HG03460 (cell line): ENCODE measurements around the gene ZNF474.
"Not testable (repeated sequence)": the region's sequence is repeated elsewhere in the genome, so short reads cannot be mapped to it uniquely, and the experiment has no call there.

ENCODE experiments used
- ATAC-seq: cut with Tn5 transposase; IDR thresholded peaks from one replicate; pipeline ENCODE4 v1.9.1; 2021; ENCODE audit not compliant: unreplicated experiment

ZNF474 gene

GRCh38 chr5:122129306-122129705 lies at the start of gene ZNF474:
TSS of gene ZNF474 (plus strand) at chr5:122129546. CDS start at chr5:122151991, 22,445 bp downstream.
- ATAC-seq: no peak

GRCh38 chr5:122081541-122081940 lies 47.8 kb upstream of the ZNF474 start:
- no peak for ATAC-seq

GRCh38 chr5:122083535-122083934 lies 45.8 kb upstream of the ZNF474 start:
- ATAC-seq: no peak

DNA sequence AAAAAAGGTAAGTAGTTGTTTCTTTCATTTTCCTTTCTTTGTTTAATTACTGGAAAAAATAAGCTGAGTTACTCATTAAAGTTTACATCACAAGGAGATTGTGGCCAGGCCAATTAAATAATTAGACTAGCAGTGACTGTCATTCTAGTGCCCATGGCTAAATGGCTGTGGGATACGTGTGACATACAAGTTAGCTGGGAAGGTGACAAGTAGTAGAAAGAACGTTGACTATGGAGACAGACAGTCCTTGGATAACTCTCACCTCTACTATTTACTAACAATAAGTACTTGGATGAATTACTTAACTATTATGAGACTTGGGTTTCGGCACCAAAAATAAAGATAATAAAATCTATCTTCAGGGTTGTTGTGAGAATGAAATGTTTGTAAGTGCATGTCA lies 44.3 kb upstream of the ZNF474 start:
- ATAC-seq: no peak

DNA sequence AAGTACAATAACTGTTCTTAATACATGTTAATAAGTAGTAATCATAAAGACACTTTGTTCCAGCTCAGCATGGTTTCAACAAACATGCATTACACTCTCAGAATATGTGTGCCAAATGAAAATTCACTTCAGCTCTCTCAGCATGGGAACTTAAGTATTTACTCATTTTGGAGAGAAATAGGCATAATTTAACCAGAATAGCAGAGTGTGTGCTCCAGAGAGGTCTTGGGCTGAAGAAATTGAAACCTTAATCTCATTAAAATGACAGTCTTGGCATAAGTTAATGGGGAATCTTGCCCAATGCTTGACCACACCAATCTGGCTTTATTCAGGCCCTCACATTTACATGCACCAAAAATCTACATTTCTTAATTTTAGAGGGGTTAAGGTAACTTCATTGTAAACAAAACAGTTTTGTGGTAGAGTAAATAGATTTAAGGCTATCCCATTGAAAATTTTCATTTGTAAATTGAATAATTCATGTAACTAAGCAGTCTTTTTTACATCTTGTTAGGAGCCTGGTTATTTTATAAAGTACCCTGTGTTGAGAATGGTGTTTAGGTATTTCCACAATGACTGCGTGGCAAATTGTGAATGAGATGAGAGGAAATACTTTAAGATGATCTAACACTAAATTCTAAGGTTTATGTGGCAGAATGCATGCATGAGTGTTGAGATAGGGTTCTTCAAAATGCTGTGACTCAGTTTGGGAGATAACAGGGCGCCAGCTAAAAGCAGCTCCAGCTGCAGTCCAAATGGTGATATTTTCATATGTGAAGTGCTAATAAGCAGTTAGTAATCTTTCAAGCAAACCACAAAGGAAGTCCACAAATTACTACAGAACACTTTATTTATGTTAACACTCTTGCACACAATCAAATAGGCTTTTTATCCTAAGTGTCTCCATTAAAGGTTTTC lies 40.0 kb upstream of the ZNF474 start:
- no peak for ATAC-seq

GRCh38 chr5:122091936-122092600 lies 37.3 kb upstream of the ZNF474 start:
- ATAC-seq: no peak

DNA sequence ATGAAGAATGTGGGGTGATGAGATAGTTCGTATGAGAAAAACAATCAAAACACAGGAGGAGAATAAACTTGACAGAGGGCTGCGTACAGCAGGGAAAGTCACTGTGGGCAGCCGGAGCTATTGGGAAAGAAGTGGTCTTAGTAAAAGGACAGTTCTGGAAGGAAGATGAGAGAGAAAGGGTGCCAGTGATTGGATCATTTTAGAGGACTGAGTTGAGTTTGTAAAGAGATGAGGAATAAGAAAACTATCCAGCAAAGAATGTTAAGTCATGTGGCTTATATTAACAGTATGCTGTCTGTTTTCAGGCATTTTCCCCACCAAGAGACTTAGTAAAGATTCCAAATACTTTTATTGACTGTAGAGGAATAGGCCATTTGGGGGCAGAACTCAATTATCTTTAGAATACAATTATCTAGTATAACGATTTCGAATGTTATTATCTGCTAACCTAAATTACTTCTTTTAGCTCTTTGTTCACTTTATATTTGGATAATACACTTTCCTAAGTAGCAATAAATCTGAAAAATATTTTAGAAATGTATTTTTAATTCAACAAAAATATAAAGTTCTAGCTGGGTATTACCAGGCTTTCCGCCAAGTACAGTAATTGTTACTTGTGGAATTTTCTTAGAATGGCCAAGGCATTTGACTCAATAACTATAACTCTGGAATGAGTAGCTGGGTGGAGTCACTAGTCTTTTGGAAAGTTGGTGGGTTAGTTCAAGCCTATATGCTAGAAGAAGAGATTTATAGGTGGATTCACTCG lies 35.7 kb upstream of the ZNF474 start:
- ATAC-seq: no peak

DNA sequence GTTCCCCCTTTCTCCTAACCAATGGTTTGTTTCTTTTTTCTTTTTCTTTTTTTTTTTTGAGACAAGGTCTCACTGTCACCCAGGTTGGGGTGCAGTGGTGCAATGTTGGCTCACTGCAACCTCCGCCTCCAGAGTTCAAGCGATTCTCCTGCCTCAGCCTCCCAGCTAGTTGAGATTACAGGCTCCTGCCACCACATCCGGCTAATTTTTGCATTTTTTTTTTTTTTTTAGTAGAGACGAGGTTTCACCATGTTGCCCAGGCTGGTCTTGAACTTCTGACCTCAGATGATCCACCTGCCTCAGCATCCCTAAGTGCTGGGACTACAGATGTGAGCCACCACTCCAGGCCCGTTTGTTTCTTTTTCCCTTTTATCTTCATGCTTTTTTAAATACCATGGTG lies 35.1 kb upstream of the ZNF474 start:
- ATAC-seq: not testable (repeated sequence)

DNA sequence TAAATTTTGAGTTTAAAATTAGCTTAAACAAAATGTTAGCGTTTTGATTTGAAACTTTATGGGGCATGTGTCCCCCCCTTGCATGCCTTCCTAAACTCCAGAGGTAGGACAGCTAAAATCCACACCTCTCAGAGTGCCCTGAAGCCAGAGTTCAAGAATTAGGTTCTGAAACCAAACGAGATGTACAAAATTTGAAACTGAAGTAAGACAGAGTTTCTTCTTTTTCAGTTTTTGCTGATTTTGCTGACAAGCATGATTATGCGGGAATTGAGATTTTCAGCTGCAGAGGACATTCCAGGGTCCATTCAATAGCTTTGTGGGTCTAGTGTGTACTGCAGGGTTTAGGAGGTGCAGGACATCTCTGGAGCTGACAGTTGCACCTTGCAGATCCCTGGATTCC lies 34.2 kb upstream of the ZNF474 start:
- no peak for ATAC-seq

- no peak for ATAC-seq
Measured at GRCh38 chr5:122097391-122097790, 32.0 kb upstream of the ZNF474 start.

- no peak for ATAC-seq
Measured at GRCh38 chr5:122099060-122099790, 30.1 kb upstream of the ZNF474 start.

- no peak for ATAC-seq
Measured at GRCh38 chr5:122101636-122102285, 27.6 kb upstream of the ZNF474 start.

DNA sequence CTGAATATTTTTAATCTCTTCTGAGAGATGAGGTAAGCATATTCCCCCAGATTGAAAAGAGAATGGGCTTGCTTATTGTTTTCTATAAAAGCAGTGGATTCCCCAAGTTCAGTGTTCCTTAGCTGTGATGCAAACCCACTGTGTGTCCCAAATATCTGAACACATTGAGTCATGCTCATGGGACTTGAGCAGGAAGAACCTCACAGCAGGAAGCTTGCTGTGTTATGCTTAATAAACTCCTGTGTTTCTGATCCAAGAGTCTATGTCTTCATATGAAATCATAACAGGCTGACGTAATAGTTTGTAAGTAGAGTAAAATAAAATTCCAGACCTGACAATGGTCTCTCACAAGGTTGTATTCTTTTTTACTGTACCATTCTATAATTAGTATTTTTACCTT lies 26.5 kb upstream of the ZNF474 start:
- no peak for ATAC-seq

- ATAC-seq: no peak
Measured at GRCh38 chr5:122105909-122106308, 23.4 kb upstream of the ZNF474 start.

- no peak for ATAC-seq
Measured at GRCh38 chr5:122107016-122107415, 22.3 kb upstream of the ZNF474 start.

- ATAC-seq: no peak
Measured at GRCh38 chr5:122110987-122111386, 18.4 kb upstream of the ZNF474 start.

DNA sequence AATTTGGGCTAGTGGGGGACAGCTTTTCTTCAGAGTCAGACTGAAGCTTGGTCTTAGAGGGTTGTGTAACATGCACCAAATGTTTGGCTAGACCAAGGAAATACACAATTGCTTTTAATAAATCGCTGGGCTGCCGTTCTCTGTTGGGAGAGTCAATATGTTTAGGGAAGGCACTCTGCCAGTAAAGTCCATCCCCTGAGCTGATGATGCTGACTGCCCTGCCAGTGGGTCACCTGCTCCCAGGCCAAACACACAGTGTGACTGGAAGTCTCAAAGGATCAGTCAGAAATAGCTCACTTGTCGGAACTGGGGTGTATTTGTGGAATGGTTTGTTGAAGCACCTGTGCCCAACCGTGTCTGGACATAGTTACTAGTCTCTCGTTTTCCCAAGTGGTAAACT lies 17.9 kb upstream of the ZNF474 start:
- no peak for ATAC-seq

DNA sequence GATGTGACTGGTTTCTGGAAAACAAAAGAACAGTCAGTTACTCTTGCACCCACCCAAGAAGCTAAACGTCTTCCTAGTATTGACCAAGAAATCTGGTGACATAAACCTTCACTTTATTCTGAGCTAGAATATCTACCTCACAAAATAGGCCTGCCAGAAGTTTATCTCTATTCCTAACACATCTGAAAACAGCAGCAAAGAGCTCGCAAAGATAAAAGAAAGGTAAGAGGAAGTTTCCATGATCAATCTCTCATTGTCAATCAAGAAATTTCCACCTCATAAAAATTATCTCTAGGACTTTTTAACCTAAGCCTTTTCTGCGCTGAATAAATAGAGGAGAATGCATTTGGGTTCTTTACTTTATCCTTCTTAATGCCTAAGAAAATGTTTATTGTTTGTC lies 17.3 kb upstream of the ZNF474 start:
- ATAC-seq: no peak

DNA sequence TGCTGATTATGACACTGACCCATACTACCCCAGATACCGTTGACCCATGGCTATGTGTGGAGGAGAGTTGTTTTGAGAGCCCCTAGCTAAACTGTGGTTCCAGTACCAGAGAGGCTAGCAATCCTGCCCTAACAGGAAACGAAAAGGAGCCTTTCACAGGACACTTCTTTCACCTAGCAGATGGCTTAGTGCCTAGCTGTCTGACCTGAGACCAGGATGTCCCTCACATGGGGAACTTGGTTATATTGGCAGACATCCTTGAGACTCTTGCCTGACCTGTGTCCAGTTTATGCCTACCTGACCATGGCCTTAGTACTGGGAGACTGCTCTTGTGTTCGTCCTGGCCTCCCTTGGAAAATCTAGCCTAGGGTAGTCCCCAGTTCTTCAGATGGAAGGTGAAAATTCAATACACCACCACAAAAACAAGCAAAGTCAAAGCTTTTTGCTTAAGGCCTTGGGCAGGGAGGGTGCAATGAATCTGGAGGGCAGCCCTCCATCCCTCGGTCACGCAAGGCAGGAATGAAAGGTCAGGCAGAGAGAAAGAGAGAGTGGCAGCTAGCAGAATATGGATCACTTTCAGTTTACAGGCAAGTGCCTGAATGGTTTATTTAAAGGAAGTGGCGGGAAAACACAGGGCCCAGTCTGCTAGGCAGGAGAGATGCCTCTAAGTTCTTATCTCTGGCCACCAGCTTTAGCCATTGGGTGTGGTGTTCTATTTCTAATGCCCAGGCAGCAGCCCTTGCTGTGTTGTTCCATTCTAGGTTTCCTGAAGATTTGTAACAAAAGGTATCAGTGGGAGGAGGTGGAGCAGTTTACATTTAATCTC lies 16.4 kb upstream of the ZNF474 start:
- ATAC-seq: no peak

DNA sequence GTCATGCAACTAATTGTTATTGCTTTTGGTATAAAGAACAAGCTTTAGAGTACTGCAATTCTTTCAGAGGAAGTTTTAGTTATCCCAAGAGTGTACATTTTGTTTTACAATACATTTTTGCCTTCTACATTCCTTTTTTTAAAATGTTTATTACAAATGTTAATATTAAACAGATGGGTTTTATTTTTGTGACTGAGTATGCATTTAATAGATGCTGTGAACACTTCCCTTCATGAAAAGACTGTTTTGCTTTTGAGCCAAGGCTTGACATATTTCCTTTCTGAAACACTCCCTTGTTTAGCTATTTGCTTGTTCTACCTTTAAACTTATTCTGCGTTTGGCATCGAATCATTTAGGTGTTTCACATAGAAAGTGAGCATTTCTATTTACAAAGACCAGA lies 14.8 kb upstream of the ZNF474 start:
- no peak for ATAC-seq
